22Rv1 (cell line): ENCODE measurements around the gene ZNF384.

Experiments
- CTCF ChIP-seq: fragments of 450-650 bp; IDR thresholded peaks from 2 replicates; pipeline ENCODE4 v1.5.1; 2017; ENCODE audit warnings: mild to moderate bottlenecking
- ZFX ChIP-seq: fragments of 450-650 bp; IDR thresholded peaks from 2 replicates; pipeline ENCODE4 v1.6.1; 2017; ENCODE audit warnings: antibody characterized with exemption, borderline replicate concordance

- no peak for TF ChIP-seq CTCF
- TF ChIP-seq ZFX = no peak
Measured at GRCh38 chr12:6662906-6663742, 26.1 kb downstream of the ZNF384 start, which contains the start of gene ING4.
